C1 segment of cervical spinal cord (tissue), 14 donors: ENCODE results near the gene TAS2R8.
"Not testable (repeated sequence)": the region's sequence is repeated elsewhere in the genome, so short reads cannot be mapped to it uniquely, and the experiment has no call there.

ENCODE experiments used
- DNase-seq, 14 donors: peaks; one replicate each; lab custom pipeline; 2025; lab: John Stamatoyannopoulos, UW

Gene TAS2R8, protein sequence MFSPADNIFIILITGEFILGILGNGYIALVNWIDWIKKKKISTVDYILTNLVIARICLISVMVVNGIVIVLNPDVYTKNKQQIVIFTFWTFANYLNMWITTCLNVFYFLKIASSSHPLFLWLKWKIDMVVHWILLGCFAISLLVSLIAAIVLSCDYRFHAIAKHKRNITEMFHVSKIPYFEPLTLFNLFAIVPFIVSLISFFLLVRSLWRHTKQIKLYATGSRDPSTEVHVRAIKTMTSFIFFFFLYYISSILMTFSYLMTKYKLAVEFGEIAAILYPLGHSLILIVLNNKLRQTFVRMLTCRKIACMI

DNA sequence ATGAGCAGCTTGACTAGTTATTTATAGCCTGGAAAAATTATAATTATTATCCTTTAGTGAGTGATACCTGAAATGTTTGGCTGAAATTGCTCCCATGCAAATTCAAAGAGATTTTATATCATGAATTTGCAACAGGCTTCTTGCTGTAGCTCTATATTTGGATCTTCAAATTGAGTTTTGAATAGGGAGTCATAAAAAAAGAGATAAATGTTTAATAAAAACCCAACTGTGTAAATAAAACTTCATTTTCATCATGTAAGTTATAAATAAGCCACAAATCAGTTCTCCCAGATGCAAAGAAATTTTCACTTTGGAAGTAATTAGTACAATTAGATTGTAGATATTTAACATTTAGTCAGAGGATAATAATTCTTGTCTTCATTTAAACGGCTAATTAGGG, at the start of gene TAS2R8:
TSS of gene TAS2R8 (minus strand) at position 101 of the 400 bp plus-strand sequence. CDS start 306 bp downstream, outside the sequence.
- no peak for DNase-seq

GRCh38 chr12:10855807-10856206, 48.7 kb upstream of the TAS2R8 start:
- no peak for DNase-seq

DNA sequence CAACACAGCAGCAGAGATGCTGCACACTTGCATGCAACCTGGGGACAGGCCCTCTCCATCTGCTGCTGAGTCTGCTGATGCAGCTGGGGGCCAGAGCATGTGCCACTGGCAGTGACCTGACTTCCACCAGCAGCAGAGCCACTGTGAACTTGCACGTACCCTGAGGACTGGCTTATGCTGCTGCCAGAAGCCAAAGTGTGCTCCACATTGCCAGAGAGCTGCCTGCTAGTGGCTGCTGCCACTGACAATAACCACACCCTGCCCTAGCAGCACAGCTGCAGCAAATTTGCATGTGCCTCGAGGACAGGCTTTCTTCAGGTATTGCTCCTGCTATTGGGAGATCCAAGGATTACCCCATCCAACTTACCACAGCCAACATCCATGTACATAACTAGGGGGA, 46.7 kb upstream of the TAS2R8 start:
- DNase-seq: no peak

- no peak for DNase-seq
These were observed 44.3 kb upstream of the TAS2R8 start for GRCh38 chr12:10851243-10851858.

- no peak for DNase-seq
These were observed 42.4 kb upstream of the TAS2R8 start, which contains the start of gene PRR4 for GRCh38 chr12:10849425-10849878. TSS of gene PRR4 (minus strand) at chr12:10849475. CDS start at chr12:10849437, 38 bp downstream.

- no peak for DNase-seq
These were observed 40.7 kb upstream of the TAS2R8 start for GRCh38 chr12:10847744-10848143.

- DNase-seq: no peak
These were observed 35.8 kb upstream of the TAS2R8 start for GRCh38 chr12:10842862-10843261.

DNA sequence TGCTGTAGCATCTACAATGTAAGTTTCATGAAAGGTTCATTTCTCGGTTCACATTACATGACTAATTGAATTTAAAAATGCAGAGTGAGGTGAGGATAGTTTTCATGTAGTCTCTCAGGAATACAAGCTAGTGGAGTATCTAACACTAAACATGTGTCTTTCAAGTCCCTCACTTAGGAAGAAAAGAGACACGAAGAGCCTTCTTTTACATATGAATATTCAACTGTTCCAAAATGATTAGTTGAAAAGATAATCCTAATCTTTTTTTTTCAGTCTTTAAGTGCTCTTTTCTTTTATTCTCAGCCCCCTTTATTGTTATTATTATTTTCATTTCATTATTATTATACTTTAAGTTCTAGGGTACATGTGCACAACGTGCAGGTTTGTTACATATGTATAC, 31.4 kb upstream of the TAS2R8 start:
- DNase-seq: no peak

- no peak for DNase-seq
These were observed 22.9 kb upstream of the TAS2R8 start for GRCh38 chr12:10829994-10830393.

- DNase-seq: no peak
These were observed 19.2 kb upstream of the TAS2R8 start, which contains the start of gene TAS2R10 for GRCh38 chr12:10826258-10826657. TSS of gene TAS2R10 (minus strand) at chr12:10826358. CDS start at chr12:10826269, 89 bp downstream.

DNA sequence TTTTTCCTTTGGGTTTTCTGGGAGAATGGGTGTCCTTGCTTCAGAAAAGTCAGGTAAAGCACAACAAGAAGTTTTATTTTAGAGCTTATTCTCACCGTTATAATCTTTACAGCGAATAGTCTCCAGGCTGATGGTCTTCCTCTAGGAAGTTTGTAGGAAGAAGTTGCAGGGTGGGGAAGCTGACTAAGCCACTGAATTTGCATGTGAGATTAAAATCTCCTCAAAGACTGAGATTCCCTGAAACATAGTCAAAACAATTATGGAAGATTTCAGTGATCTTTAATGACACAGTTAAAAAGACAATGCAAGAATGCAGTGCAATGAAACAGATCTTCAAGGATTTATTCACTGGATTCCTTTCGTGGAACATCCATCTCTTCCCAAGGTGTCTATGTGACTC, 17.9 kb upstream of the TAS2R8 start:
- no peak for DNase-seq

DNA sequence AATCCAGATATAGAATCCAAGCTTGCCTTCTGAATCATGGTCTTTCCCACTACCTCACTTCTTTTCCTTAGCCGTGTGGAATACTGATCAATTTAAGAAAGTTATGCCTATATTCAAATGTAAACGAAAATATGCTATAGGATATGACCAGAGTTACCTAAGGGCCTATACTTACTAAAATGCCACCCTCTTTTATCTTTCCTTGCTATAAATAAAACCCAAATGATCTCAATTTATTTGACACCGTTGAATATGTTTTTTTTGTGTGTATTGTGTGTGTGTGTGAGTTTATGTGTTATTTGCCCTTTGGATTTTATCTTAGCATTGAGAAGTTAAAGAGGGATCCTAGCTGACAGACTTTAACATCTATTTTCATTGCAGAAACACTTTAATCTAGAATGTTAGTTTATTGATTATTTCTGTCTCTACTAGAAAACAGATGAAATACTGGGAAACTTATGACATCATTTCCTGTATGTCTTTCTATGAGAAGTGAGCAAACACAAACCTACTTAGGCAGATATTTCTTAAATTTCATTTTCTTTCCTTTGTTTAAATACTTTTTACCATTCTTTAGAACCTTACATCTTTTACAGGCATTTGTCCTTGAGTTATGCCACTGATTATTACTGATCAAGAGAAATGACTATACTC, 4.9 kb upstream of the TAS2R8 start:
- no peak for DNase-seq

- no peak for DNase-seq
These were observed 3.0 kb upstream of the TAS2R8 start, which contains the start of gene TAS2R9 for GRCh38 chr12:10810068-10810467. TSS of gene TAS2R9 (minus strand) at chr12:10810168. CDS start at chr12:10810075, 93 bp downstream.

- no peak for DNase-seq
These were observed 4.5 kb downstream of the TAS2R8 start, which contains the start of gene TAS2R7 for GRCh38 chr12:10802587-10802986. TSS of gene TAS2R7 (minus strand) at chr12:10802627. CDS start at chr12:10802570, 57 bp downstream.

GRCh38 chr12:10801741-10802140, 5.3 kb downstream of the TAS2R8 start:
- DNase-seq: no peak

GRCh38 chr12:10794222-10794621, 12.9 kb downstream of the TAS2R8 start:
- no peak for DNase-seq

DNA sequence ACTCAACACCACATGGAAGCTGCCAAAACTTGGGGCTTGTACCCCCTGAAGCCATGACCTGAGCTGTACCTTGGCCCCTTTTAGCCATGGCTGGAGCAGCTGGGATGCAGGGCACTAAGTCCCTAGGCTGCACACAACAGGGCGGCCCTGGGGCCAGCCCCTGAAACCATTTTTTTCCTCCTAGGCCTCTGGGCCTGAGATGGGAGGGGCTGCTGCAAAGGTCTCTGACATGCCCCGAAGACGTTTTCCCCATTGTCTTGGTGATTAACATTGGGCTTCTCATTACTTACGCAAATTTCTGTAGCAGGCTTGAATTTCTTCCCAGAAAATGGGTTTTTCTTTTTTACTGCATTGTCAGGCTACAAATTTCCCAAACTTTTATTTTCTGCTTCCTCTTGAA, 15.3 kb downstream of the TAS2R8 start:
- not testable (repeated sequence) for DNase-seq

DNA sequence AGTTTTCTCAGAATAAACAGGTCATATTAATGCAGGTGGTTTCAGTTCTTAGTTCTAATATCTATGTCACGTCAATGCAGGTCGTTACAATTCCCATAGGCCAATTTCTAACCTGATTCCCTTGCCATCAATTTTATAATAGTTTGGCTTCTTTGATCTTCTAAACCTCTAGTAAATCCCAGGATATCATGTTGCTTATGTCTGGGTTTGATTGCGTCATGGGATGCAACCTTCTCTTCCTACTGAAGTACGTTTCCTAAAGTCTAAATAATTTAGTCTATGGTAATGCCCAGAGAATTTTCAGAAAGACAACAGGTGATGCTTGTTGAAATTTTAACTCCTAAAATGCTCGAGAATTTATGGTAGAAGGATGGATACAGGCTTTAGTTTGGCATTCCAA, 23.8 kb downstream of the TAS2R8 start:
- DNase-seq: no peak

GRCh38 chr12:10779103-10779502, 28.0 kb downstream of the TAS2R8 start:
- DNase-seq: no peak

DNA sequence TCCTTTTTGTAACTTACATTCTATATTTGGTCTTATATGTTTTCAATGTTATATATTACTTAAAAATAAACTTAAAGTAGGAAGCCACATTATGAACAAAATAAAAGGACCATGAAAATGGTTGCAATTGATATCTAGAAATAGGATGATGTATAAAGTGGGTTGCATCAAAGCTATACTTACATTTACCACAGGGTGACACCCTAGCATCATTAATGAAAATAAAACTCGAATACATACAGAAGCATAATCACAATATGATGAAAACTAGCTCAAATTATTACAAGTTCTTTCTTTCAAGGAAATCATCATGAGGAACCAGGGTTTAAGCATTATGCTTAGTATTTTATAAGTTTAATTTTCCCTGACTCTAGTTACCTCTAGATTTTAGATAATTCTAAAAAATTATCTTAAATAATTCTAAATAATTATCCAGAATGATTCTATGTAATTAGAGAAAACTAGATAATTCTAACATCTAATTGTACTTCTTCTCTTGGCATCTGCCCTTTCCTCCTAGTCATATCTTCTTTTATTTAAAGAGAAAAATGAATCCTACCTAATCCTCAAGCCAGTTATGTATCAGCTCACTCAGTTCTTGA, 35.9 kb downstream of the TAS2R8 start:
- no peak for DNase-seq

DNA sequence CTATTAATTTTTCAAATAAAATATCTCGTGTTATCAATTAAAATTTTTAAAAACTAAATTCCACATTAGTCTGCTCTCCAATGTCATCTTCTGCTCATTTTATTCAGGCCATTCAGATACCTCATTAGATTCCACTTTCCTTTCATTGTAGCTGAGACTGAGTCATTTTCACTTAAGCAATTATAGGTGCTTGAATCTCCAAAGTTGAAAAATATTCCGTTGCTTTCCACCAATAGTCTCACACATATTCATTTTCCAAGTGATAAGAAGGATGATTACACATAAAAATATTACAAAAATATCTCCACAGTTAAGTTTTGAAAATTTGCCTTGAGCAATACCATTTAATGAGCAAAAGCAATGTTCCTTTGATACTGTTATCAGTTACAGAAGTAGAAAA, 47.4 kb downstream of the TAS2R8 start:
- no peak for DNase-seq

GRCh38 chr12:10756194-10756593, 50.9 kb downstream of the TAS2R8 start:
- no peak for DNase-seq
